Breast epithelium (tissue), 3 donors: ENCODE results near the gene THAP5.

Experiments
- POLR2A ChIP-seq: fragments of 450-650 bp; IDR thresholded peaks from one replicate; pipeline ENCODE4 v1.6.1; 2016; ENCODE audit warnings: antibody characterized with exemption, mild to moderate bottlenecking, moderate library complexity
- POLR2AphosphoS5 ChIP-seq, 3 donors: sonication (generic); formaldehyde crosslinking; IDR thresholded peaks; one replicate each; pipeline ENCODE4 v1.6.1; 2017; ENCODE audit warnings: antibody characterized with exemption in 3 of 3
- TF ChIP-seq, protein P1 (sequence below), 3 donors: fragments of 450-650 bp; IDR thresholded peaks; one replicate each; pipeline ENCODE4 v1.5.1; 2016 to 2017; ENCODE audit warnings: antibody characterized with exemption in 3 of 3, mild to moderate bottlenecking in 3 of 3, moderate library complexity in 3 of 3

GRCh38 chr7:108604307-108605077 is 35.0 kb upstream of the THAP5 start:
- TF ChIP-seq POLR2A (no peak), POLR2AphosphoS5 (IDR thresholded peaks at IDR 0.05) (no peak)
- TF ChIP-seq, protein P1, sequence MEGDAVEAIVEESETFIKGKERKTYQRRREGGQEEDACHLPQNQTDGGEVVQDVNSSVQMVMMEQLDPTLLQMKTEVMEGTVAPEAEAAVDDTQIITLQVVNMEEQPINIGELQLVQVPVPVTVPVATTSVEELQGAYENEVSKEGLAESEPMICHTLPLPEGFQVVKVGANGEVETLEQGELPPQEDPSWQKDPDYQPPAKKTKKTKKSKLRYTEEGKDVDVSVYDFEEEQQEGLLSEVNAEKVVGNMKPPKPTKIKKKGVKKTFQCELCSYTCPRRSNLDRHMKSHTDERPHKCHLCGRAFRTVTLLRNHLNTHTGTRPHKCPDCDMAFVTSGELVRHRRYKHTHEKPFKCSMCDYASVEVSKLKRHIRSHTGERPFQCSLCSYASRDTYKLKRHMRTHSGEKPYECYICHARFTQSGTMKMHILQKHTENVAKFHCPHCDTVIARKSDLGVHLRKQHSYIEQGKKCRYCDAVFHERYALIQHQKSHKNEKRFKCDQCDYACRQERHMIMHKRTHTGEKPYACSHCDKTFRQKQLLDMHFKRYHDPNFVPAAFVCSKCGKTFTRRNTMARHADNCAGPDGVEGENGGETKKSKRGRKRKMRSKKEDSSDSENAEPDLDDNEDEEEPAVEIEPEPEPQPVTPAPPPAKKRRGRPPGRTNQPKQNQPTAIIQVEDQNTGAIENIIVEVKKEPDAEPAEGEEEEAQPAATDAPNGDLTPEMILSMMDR (IDR thresholded peaks at IDR 0.05), result no peak
